SK-N-SH treated with all-trans-retinoic acid at 6 μM for 48 hours (cell line): ENCODE data around the gene DTNBP1.

ENCODE experiments used
- ATAC-seq: fragments of 200-7000 bp; cut with Tn5 transposase; 3 replicates; pipeline ENCODE4 v1.9.1; 2020; ENCODE audit warnings: mild to moderate bottlenecking, moderate library complexity
- ARNTL ChIP-seq: fragments of 450-650 bp; formaldehyde crosslinking; IDR thresholded peaks from 2 replicates; pipeline ENCODE4 v1.5.0; 2020; ENCODE audit warnings: low read depth, mild to moderate bottlenecking, moderate library complexity, borderline replicate concordance
- BACH2 ChIP-seq: fragments of 250-450 bp; sonication (Bioruptor Pico); IDR thresholded peaks from 2 replicates; pipeline ENCODE4 v1.9.0; 2021; ENCODE audit warnings: mild to moderate bottlenecking, borderline replicate concordance
- CSRNP3 ChIP-seq: fragments of 250-450 bp; sonication (Bioruptor Pico); IDR thresholded peaks from 2 replicates; pipeline ENCODE4 v1.5.1; 2021; ENCODE audit warnings: mild to moderate bottlenecking, moderate library complexity
- ESRRG ChIP-seq: fragments of 250-450 bp; sonication (Bioruptor Pico); IDR thresholded peaks from 2 replicates; pipeline ENCODE4 v1.6.1; 2021; ENCODE audit warnings: mild to moderate bottlenecking
- GLIS3 ChIP-seq: fragments of 250-450 bp; sonication (Bioruptor Pico); IDR thresholded peaks from 2 replicates; pipeline ENCODE4 v1.5.0; 2020; ENCODE audit warnings: mild to moderate bottlenecking, moderate library complexity
- ISL1 ChIP-seq: fragments of 250-450 bp; sonication (Bioruptor Pico); IDR thresholded peaks from 2 replicates; pipeline ENCODE4 v2.1.2; 2022; ENCODE audit warnings: mild to moderate bottlenecking, moderate library complexity
- OSR1 ChIP-seq: fragments of 250-450 bp; sonication (Bioruptor Pico); IDR thresholded peaks from 2 replicates; pipeline ENCODE4 v1.8.0; 2022; ENCODE audit warnings: moderate library complexity, mild to moderate bottlenecking, inconsistent platforms
- PPARA ChIP-seq: fragments of 250-450 bp; sonication (Bioruptor Pico); IDR thresholded peaks from 2 replicates; pipeline ENCODE4 v1.5.0; 2020; ENCODE audit warnings: mild to moderate bottlenecking, borderline replicate concordance
- SNAI2 ChIP-seq: fragments of 250-450 bp; sonication (Bioruptor Pico); IDR thresholded peaks from 2 replicates; pipeline ENCODE4 v1.5.0; 2020; ENCODE audit warnings: mild to moderate bottlenecking, moderate library complexity
- TCF4 ChIP-seq: fragments of 250-450 bp; sonication (Bioruptor Pico); IDR thresholded peaks from 2 replicates; pipeline ENCODE4 v1.8.0; 2021; ENCODE audit warnings: mild to moderate bottlenecking, moderate library complexity, borderline replicate concordance
- TOX ChIP-seq: fragments of 250-450 bp; sonication (Bioruptor Pico); IDR thresholded peaks from 2 replicates; pipeline ENCODE4 v1.8.0; 2021; ENCODE audit warnings: mild to moderate bottlenecking, moderate library complexity, borderline replicate concordance
- ZC3H10 ChIP-seq: fragments of 250-450 bp; sonication (Bioruptor Pico); IDR thresholded peaks from 2 replicates; pipeline ENCODE4 v1.5.1; 2021; ENCODE audit warnings: mild to moderate bottlenecking, moderate library complexity
- ZFP3 ChIP-seq: fragments of 250-450 bp; sonication (Bioruptor Pico); IDR thresholded peaks from 2 replicates; pipeline ENCODE4 v1.5.0; 2020; ENCODE audit warnings: mild to moderate bottlenecking, moderate library complexity
- ZFP30 ChIP-seq: fragments of 450-650 bp; formaldehyde crosslinking; IDR thresholded peaks from 2 replicates; pipeline ENCODE4 v1.5.0; 2022; ENCODE audit warnings: mild to moderate bottlenecking, moderate library complexity
- ZNF565 ChIP-seq: fragments of 450-650 bp; formaldehyde crosslinking; conservative IDR thresholded peaks from 2 replicates; pipeline ENCODE4 v1.5.0; 2020; ENCODE audit warnings: low read depth, mild to moderate bottlenecking, moderate library complexity
- ZNF70 ChIP-seq: fragments of 450-650 bp; formaldehyde crosslinking; IDR thresholded peaks from 2 replicates; pipeline ENCODE4 v1.5.0; 2020; ENCODE audit warnings: mild to moderate bottlenecking, moderate library complexity
- ZNF8 ChIP-seq: fragments of 450-650 bp; formaldehyde crosslinking; IDR thresholded peaks from 2 replicates; pipeline ENCODE4 v1.5.0; 2020; ENCODE audit warnings: mild to moderate bottlenecking, moderate library complexity
- TF ChIP-seq, protein P1 (sequence below): fragments of 250-450 bp; sonication (Bioruptor Pico); IDR thresholded peaks from 2 replicates; pipeline ENCODE4 v1.5.1; 2020; ENCODE audit warnings: low read depth, mild to moderate bottlenecking, moderate library complexity
- TF ChIP-seq, protein P2 (sequence below): fragments of 250-450 bp; sonication (Bioruptor Pico); IDR thresholded peaks from 2 replicates; pipeline ENCODE4 v1.8.0; 2020; ENCODE audit warnings: mild to moderate bottlenecking, moderate library complexity, borderline replicate concordance
- TF ChIP-seq, protein P3 (sequence below): fragments of 250-450 bp; sonication (Bioruptor Pico); IDR thresholded peaks from 2 replicates; pipeline ENCODE4 v1.8.0; 2021; ENCODE audit warnings: low read depth, mild to moderate bottlenecking, moderate library complexity, borderline replicate concordance
- TF ChIP-seq, protein P4 (sequence below): fragments of 250-450 bp; sonication (Bioruptor Pico); IDR thresholded peaks from 2 replicates; pipeline ENCODE4 v1.5.0; 2020; ENCODE audit warnings: mild to moderate bottlenecking, moderate library complexity

DTNBP1 gene

GRCh38 chr6:15551262-15551661 is 111.6 kb downstream of the DTNBP1 start:
- ATAC-seq, result no peak
- TF ChIP-seq PPARA (no peak), ZFP30 (CRISPR knock-in tag) (no peak), ZNF70 (no peak), ZC3H10 (CRISPR knock-in tag) (no peak), ZNF8 (CRISPR knock-in tag) (no peak), ZNF565 (CRISPR knock-in tag) (no peak), ZFP3 (CRISPR knock-in tag) (no peak)
- TF ChIP-seq, protein P1, sequence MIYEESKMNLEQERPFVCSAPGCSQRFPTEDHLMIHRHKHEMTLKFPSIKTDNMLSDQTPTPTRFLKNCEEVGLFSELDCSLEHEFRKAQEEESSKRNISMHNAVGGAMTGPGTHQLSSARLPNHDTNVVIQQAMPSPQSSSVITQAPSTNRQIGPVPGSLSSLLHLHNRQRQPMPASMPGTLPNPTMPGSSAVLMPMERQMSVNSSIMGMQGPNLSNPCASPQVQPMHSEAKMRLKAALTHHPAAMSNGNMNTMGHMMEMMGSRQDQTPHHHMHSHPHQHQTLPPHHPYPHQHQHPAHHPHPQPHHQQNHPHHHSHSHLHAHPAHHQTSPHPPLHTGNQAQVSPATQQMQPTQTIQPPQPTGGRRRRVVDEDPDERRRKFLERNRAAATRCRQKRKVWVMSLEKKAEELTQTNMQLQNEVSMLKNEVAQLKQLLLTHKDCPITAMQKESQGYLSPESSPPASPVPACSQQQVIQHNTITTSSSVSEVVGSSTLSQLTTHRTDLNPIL, result no peak
- TF ChIP-seq, protein P2, sequence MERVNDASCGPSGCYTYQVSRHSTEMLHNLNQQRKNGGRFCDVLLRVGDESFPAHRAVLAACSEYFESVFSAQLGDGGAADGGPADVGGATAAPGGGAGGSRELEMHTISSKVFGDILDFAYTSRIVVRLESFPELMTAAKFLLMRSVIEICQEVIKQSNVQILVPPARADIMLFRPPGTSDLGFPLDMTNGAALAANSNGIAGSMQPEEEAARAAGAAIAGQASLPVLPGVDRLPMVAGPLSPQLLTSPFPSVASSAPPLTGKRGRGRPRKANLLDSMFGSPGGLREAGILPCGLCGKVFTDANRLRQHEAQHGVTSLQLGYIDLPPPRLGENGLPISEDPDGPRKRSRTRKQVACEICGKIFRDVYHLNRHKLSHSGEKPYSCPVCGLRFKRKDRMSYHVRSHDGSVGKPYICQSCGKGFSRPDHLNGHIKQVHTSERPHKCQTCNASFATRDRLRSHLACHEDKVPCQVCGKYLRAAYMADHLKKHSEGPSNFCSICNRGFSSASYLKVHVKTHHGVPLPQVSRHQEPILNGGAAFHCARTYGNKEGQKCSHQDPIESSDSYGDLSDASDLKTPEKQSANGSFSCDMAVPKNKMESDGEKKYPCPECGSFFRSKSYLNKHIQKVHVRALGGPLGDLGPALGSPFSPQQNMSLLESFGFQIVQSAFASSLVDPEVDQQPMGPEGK, result no peak
- TF ChIP-seq, protein P3, sequence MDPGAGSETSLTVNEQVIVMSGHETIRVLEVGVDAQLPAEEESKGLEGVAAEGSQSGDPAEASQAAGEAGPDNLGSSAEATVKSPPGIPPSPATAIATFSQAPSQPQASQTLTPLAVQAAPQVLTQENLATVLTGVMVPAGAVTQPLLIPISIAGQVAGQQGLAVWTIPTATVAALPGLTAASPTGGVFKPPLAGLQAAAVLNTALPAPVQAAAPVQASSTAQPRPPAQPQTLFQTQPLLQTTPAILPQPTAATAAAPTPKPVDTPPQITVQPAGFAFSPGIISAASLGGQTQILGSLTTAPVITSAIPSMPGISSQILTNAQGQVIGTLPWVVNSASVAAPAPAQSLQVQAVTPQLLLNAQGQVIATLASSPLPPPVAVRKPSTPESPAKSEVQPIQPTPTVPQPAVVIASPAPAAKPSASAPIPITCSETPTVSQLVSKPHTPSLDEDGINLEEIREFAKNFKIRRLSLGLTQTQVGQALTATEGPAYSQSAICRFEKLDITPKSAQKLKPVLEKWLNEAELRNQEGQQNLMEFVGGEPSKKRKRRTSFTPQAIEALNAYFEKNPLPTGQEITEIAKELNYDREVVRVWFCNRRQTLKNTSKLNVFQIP, result no peak

DNA sequence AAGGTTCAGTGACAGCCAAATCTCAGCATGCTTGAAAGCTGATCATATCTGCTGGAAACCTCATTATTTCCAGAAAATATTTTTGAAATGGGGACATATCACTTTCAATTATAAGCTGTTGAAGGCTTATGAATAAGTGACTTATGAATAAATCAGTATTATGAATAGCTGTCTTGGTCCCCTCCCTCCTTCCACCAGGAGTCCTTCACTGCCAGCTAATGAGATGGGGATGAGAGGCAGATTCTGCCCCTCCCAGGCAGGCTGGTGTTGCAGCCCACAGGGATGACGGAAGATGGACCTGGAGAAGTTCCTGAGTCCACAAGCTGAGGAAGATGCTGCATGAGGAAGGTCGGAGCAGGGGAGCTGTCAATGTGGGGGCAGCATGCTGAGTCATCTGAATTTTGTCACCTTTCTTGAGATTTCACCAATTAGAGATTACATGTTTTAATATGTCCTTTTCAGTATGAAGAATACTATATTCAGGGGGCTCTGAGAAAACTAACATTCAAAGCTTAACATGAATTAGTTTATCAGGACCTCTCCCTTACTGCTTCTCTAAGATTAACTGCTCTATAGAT is 112.2 kb downstream of the DTNBP1 start:
- no peak for ATAC-seq

More for the DNA sequence above, 112.2 kb downstream of the DTNBP1 start:
- TF ChIP-seq ZNF70 (no peak), ARNTL (CRISPR knock-in tag) (no peak), TCF4 (CRISPR knock-in tag) (no peak), ZNF565 (CRISPR knock-in tag) (no peak), ESRRG (CRISPR knock-in tag) (no peak), GLIS3 (CRISPR knock-in tag) (no peak), TOX (no peak), BACH2 (CRISPR knock-in tag) (no peak), ZNF8 (CRISPR knock-in tag) (no peak), ZC3H10 (CRISPR knock-in tag) (no peak), CSRNP3 (CRISPR knock-in tag) (no peak), ZFP3 (CRISPR knock-in tag) (no peak), OSR1 (CRISPR knock-in tag) (no peak), ISL1 (CRISPR knock-in tag) (no peak), SNAI2 (CRISPR knock-in tag) (no peak)
- TF ChIP-seq, protein P4, sequence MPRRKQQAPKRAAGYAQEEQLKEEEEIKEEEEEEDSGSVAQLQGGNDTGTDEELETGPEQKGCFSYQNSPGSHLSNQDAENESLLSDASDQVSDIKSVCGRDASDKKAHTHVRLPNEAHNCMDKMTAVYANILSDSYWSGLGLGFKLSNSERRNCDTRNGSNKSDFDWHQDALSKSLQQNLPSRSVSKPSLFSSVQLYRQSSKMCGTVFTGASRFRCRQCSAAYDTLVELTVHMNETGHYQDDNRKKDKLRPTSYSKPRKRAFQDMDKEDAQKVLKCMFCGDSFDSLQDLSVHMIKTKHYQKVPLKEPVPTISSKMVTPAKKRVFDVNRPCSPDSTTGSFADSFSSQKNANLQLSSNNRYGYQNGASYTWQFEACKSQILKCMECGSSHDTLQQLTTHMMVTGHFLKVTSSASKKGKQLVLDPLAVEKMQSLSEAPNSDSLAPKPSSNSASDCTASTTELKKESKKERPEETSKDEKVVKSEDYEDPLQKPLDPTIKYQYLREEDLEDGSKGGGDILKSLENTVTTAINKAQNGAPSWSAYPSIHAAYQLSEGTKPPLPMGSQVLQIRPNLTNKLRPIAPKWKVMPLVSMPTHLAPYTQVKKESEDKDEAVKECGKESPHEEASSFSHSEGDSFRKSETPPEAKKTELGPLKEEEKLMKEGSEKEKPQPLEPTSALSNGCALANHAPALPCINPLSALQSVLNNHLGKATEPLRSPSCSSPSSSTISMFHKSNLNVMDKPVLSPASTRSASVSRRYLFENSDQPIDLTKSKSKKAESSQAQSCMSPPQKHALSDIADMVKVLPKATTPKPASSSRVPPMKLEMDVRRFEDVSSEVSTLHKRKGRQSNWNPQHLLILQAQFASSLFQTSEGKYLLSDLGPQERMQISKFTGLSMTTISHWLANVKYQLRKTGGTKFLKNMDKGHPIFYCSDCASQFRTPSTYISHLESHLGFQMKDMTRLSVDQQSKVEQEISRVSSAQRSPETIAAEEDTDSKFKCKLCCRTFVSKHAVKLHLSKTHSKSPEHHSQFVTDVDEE, result no peak
- TF ChIP-seq, protein P3, result no peak
- TF ChIP-seq, protein P2, result no peak
- TF ChIP-seq, protein P1, result no peak
